Left hindlimb (tissue), 1 donor: ENCODE data around the gene MFAP3L.
"Not testable (repeated sequence)": the region's sequence is repeated elsewhere in the genome, so short reads cannot be mapped to it uniquely, and the experiment has no call there.

Source experiments
- DNase-seq: peaks from one replicate; pipeline ENCODE4 v3.0.0-alpha.2; 2018

MFAP3L gene

GRCh38 chr4:170026253-170027021 is at the start of gene MFAP3L:
MFAP3L (minus strand) TSS chr4:170026395; CDS start chr4:170005877, 20,518 bp downstream.
- DNase-seq, result peak; percentile 91

GRCh38 chr4:170071196-170071595 is 45.0 kb upstream of the MFAP3L start:
- no peak for DNase-seq

GRCh38 chr4:170068438-170069128 is 42.4 kb upstream of the MFAP3L start:
- no peak for DNase-seq

- no peak for DNase-seq
Observed at GRCh38 chr4:170059421-170059820, 33.2 kb upstream of the MFAP3L start.

- DNase-seq, result no peak
Observed at GRCh38 chr4:170058826-170059225, 32.6 kb upstream of the MFAP3L start.

GRCh38 chr4:170057866-170058265 is 31.7 kb upstream of the MFAP3L start:
- no peak for DNase-seq

GRCh38 chr4:170052919-170053318 is 26.7 kb upstream of the MFAP3L start:
- no peak for DNase-seq

- DNase-seq, result no peak
Observed at GRCh38 chr4:170051402-170051801, 25.2 kb upstream of the MFAP3L start.

- no peak for DNase-seq
Observed at GRCh38 chr4:170049766-170050165, 23.6 kb upstream of the MFAP3L start.

GRCh38 chr4:170047771-170048354 is 21.7 kb upstream of the MFAP3L start:
- DNase-seq, result no peak

GRCh38 chr4:170046156-170046555 is 20.0 kb upstream of the MFAP3L start:
- not testable (repeated sequence) for DNase-seq

GRCh38 chr4:170040031-170040680 is 14.0 kb upstream of the MFAP3L start:
- DNase-seq, result no peak

GRCh38 chr4:170038769-170039168 is 12.6 kb upstream of the MFAP3L start:
- no peak for DNase-seq

GRCh38 chr4:170038232-170038631 is 12.0 kb upstream of the MFAP3L start:
- DNase-seq, result no peak

GRCh38 chr4:170037481-170037880 is 11.3 kb upstream of the MFAP3L start:
- DNase-seq, result no peak

- no peak for DNase-seq
Observed at GRCh38 chr4:170035845-170036244, 9.7 kb upstream of the MFAP3L start.

GRCh38 chr4:170035231-170035630 is 9.0 kb upstream of the MFAP3L start:
- no peak for DNase-seq

GRCh38 chr4:170033999-170034398 is 7.8 kb upstream of the MFAP3L start:
- no peak for DNase-seq

- DNase-seq, result no peak
Observed at GRCh38 chr4:170030121-170030520, 3.9 kb upstream of the MFAP3L start.

- peak; percentile 96 for DNase-seq
Observed at GRCh38 chr4:170027181-170027829, 1.1 kb upstream of the MFAP3L start.

- DNase-seq, result no peak
Observed at GRCh38 chr4:170025523-170026252, 507 bp downstream of the MFAP3L start.

GRCh38 chr4:170022211-170022610 is 4.0 kb downstream of the MFAP3L start:
- no peak for DNase-seq
